Measurements from ENCODE around the gene SARDH.

Gene SARDH

GRCh38 chr9:133658442-133659431 is 79.4 kb downstream of the SARDH start:
- no peak for DNase-seq (ENCODE audit: low spot score)
- H3K4me3 ChIP-seq = peak overlapping the region; percentile 63
- peak overlapping the region in 1 of 2 donors; percentile 15 for H3K27ac ChIP-seq
- TF ChIP-seq CTCF (IDR thresholded peaks at IDR 0.05) = no peak

DNA sequence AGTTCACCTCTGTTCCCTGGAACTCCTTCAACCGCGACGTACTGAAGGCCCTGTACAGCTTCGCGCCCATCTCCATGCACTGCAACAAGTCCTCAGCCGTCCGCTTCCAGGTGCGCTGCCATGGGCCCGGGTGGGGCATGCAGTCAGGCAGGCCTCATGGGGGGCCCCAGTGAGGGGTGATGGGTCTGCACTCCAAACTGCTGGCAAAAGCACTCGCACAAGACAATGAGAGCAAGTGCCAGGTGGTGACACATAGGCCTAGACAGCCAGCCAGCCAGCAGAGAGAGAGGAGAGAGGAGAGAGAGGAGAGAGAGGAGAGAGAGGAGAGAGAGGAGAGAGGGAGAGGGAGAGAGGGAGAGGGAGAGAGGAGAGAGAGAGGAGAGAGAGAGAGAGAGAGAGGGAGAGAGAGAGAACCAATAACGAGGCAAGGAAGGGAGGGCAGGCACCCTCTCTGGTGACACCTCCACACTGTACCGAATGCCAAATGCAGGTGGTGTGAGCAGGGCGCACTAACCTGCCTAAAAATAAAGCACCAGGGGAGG is 81.0 kb downstream of the SARDH start:
- no peak for TF ChIP-seq CTCF (IDR thresholded peaks at IDR 0.05)
- no peak for DNase-seq (ENCODE audit: low spot score)
- Histone ChIP-seq H3K27ac (no peak overlapping the region), H3K4me3 (no peak overlapping the region)

- no peak for DNase-seq (ENCODE audit: low spot score)
- H3K27ac ChIP-seq = no peak overlapping the region
- TF ChIP-seq CTCF (IDR thresholded peaks at IDR 0.05) = no peak
- H3K4me3 ChIP-seq = no peak overlapping the region
These were observed 81.7 kb downstream of the SARDH start for GRCh38 chr9:133656211-133657119.

- no peak overlapping the region for H3K27ac ChIP-seq
These were observed 82.5 kb downstream of the SARDH start for GRCh38 chr9:133655701-133656100.

DNA sequence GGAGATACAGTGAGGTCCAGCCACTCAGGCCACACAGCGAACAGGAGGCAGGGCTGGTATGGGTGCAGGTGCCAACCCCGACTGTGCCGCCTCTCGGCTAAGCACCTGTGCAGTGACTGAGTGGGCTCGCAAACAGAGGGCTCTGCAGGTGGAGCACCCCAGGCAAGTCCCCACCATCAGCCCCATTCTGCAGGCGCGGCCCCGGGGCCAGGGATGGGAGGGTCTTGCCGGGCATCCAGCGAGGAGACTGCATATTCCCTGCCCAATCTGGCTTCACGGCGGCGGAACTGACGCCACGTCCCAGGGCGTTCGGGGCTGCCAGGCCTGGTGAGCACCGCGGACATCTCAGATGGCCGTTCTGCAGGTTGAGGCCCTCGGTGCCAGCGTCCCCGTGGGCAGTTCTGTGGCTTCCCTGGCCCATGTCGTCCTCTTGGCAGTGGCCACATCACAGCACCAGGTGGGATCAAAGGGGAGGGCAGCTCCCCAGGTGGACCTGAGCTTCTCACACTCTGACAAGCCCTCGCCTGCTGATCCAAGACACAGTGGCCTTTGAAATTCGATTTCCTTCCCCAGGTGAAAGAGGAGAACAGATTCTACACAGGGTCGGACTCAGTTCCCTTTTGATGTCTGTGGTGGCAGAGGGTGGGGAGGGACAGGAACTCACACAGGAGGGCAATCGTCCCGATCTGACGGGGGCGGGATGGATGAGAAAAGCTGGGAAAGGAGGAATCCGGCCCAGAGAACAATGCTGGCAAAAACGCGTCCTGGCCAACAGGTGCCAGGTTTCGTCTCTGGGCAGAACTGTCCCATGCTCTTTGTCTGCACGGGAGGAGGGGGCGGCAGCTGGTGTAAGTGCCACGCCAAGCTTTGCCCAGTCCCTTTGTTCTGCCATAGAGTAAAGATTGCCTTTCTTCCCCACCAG is 83.2 kb downstream of the SARDH start:
- Histone ChIP-seq H3K27ac (no peak overlapping the region), H3K4me3 (no peak overlapping the region)
- no peak for TF ChIP-seq CTCF (IDR thresholded peaks at IDR 0.05)
- no peak for DNase-seq (ENCODE audit: low spot score)

More at GRCh38 chr9:133655701-133656100, 82.5 kb downstream of the SARDH start:
- no peak for TF ChIP-seq CTCF (IDR thresholded peaks at IDR 0.05)
- no peak overlapping the region for H3K4me3 ChIP-seq
- no peak for DNase-seq (ENCODE audit: low spot score)

GRCh38 chr9:133653638-133654037 is 84.5 kb downstream of the SARDH start:
- H3K4me3 ChIP-seq = no peak overlapping the region
- DNase-seq (ENCODE audit: low spot score) = no peak
- TF ChIP-seq CTCF (IDR thresholded peaks at IDR 0.05) = no peak
- no peak overlapping the region for H3K27ac ChIP-seq

Measured in coronary artery (tissue), 2 donors.